SJSA1 (cell line): Measurements from ENCODE around the gene TNK2. TPM values are rescaled to one million over a fixed set of nuclear protein-coding genes. Genes with fewer than 3 reads are reported as not detected.
A peak's percentile ranks its signal among the peaks of the same experiment; 100 is the strongest.
"Not testable (repeated sequence)": the region's sequence is repeated elsewhere in the genome, so short reads cannot be mapped to it uniquely, and the experiment has no call there.

ENCODE experiments used
- DNase-seq, 2 experiments: peaks; one replicate each; pipeline ENCODE4 v3.0.0-alpha.2; 2015 to 2020; ENCODE audit warnings: low spot score in 2 of 2, low read depth in 1 of 2
- H3K27ac ChIP-seq: fragments of 250-450 bp; sonication (Bioruptor Pico); 2 replicates; pipeline ENCODE4 v1.5.1; 2020; ENCODE audit warnings: mild to moderate bottlenecking, moderate library complexity
- H3K27me3 ChIP-seq: fragments of 250-450 bp; sonication (Bioruptor Pico); replicated peaks from 2 replicates; pipeline ENCODE4 v1.5.1; 2020; ENCODE audit warnings: mild to moderate bottlenecking, moderate library complexity
- H3K36me3 ChIP-seq: fragments of 250-450 bp; sonication (Bioruptor Pico); 2 replicates; pipeline ENCODE4 v1.5.1; 2020; ENCODE audit warnings: mild to moderate bottlenecking
- H3K4me1 ChIP-seq: fragments of 250-450 bp; sonication (Bioruptor Pico); replicated peaks from 2 replicates; pipeline ENCODE4 v1.6.1; 2021; ENCODE audit warnings: mild to moderate bottlenecking
- H3K4me3 ChIP-seq: fragments of 250-450 bp; sonication (Bioruptor Pico); 2 replicates; pipeline ENCODE4 v1.5.1; 2020; ENCODE audit warnings: mild to moderate bottlenecking
- H3K9me3 ChIP-seq: fragments of 250-450 bp; sonication (Bioruptor Pico); replicated peaks from 2 replicates; pipeline ENCODE4 v1.5.1; 2020; ENCODE audit warnings: mild to moderate bottlenecking
- total RNA-seq: library from RNA; depleted of rRNA; stranded (reverse); fragments of >200 nt; shearing (Covaris generic); gene quantifications from 2 replicates; pipeline ENCODE4 v1.2.3, GENCODE V29; 2014

TNK2 gene
- total RNA-seq, 1 experiment from 2014 or later = 2.2 TPM

- no peaks in the 10 kb centered on the region for H3K36me3 ChIP-seq
- H3K27ac ChIP-seq = no peak overlapping the region
- no peak for DNase-seq
- H3K4me1 ChIP-seq = no peaks in the 10 kb centered on the region
- H3K27me3 ChIP-seq = no peaks in the 10 kb centered on the region
- no peaks in the 10 kb centered on the region for H3K9me3 ChIP-seq
- H3K4me3 ChIP-seq = no peak overlapping the region
These were observed 37.4 kb downstream of the TNK2 start for GRCh38 chr3:195870937-195871336.

- Histone ChIP-seq H3K4me3 (no peak overlapping the region), H3K27me3 (no peaks in the 10 kb centered on the region), H3K4me1 (no peaks in the 10 kb centered on the region), H3K9me3 (no peaks in the 10 kb centered on the region), H3K36me3 (no peaks in the 10 kb centered on the region), H3K27ac (no peak overlapping the region)
- DNase-seq = no peak
These were observed 37.9 kb downstream of the TNK2 start for GRCh38 chr3:195870442-195870841.

GRCh38 chr3:195869413-195870001, 38.8 kb downstream of the TNK2 start:
- no peak overlapping the region for H3K27ac ChIP-seq
- no peaks in the 10 kb centered on the region for H3K9me3 ChIP-seq
- DNase-seq = no peak
- H3K27me3 ChIP-seq = no peaks in the 10 kb centered on the region
- H3K36me3 ChIP-seq = no peaks in the 10 kb centered on the region
- H3K4me1 ChIP-seq = no peaks in the 10 kb centered on the region
- no peak overlapping the region for H3K4me3 ChIP-seq

GRCh38 chr3:195868866-195869412, 39.4 kb downstream of the TNK2 start:
- Histone ChIP-seq H3K4me3 (no peak overlapping the region), H3K36me3 (no peaks in the 10 kb centered on the region), H3K4me1 (no peaks in the 10 kb centered on the region), H3K27me3 (no peaks in the 10 kb centered on the region), H3K9me3 (no peaks in the 10 kb centered on the region), H3K27ac (no peak overlapping the region)
- DNase-seq = no peak

GRCh38 chr3:195868336-195868865, 40.0 kb downstream of the TNK2 start:
- no peak overlapping the region for H3K4me3 ChIP-seq
- H3K27me3 ChIP-seq = no peaks in the 10 kb centered on the region
- DNase-seq = no peak
- H3K27ac ChIP-seq = no peak overlapping the region
- H3K9me3 ChIP-seq = no peaks in the 10 kb centered on the region
- no peaks in the 10 kb centered on the region for H3K4me1 ChIP-seq
- H3K36me3 ChIP-seq = no peaks in the 10 kb centered on the region

- H3K27ac ChIP-seq = no peak overlapping the region
- no peaks in the 10 kb centered on the region for H3K27me3 ChIP-seq
- no peaks in the 10 kb centered on the region for H3K4me1 ChIP-seq
- no peaks in the 10 kb centered on the region for H3K36me3 ChIP-seq
- no peak overlapping the region for H3K4me3 ChIP-seq
- H3K9me3 ChIP-seq = no peaks in the 10 kb centered on the region
- DNase-seq = no peak
These were observed 40.6 kb downstream of the TNK2 start for GRCh38 chr3:195867631-195868335.

- H3K36me3 ChIP-seq = no peaks in the 10 kb centered on the region
- DNase-seq = no peak
- no peaks in the 10 kb centered on the region for H3K4me1 ChIP-seq
- H3K27me3 ChIP-seq = no peaks in the 10 kb centered on the region
- H3K9me3 ChIP-seq = no peaks in the 10 kb centered on the region
- no peak overlapping the region for H3K4me3 ChIP-seq
- no peak overlapping the region for H3K27ac ChIP-seq
These were observed 41.5 kb downstream of the TNK2 start for GRCh38 chr3:195866686-195867511.

GRCh38 chr3:195865752-195866151, 42.6 kb downstream of the TNK2 start:
- H3K36me3 ChIP-seq = no peaks in the 10 kb centered on the region
- H3K27ac ChIP-seq = no peak overlapping the region
- H3K4me3 ChIP-seq = no peak overlapping the region
- DNase-seq = no peak
- H3K4me1 ChIP-seq = no peaks in the 10 kb centered on the region
- H3K27me3 ChIP-seq = no peaks in the 10 kb centered on the region
- H3K9me3 ChIP-seq = no peaks in the 10 kb centered on the region

GRCh38 chr3:195863121-195864061, 45.0 kb downstream of the TNK2 start:
- no peaks in the 10 kb centered on the region for H3K27me3 ChIP-seq
- no peaks in the 10 kb centered on the region for H3K4me1 ChIP-seq
- no peak overlapping the region for H3K27ac ChIP-seq
- peak; percentile 41 to 72 for DNase-seq
- no peak overlapping the region for H3K4me3 ChIP-seq
- H3K36me3 ChIP-seq = no peaks in the 10 kb centered on the region
- no peaks in the 10 kb centered on the region for H3K9me3 ChIP-seq

- not testable (repeated sequence) for H3K4me1 ChIP-seq, H3K27ac ChIP-seq, H3K4me3 ChIP-seq, H3K9me3 ChIP-seq, H3K27me3 ChIP-seq, H3K36me3 ChIP-seq, DNase-seq
These were observed 46.0 kb downstream of the TNK2 start for GRCh38 chr3:195862318-195862717.

- no peak for DNase-seq
- Histone ChIP-seq H3K27ac (no peak overlapping the region), H3K27me3 (no peaks in the 10 kb centered on the region), H3K4me3 (no peak overlapping the region), H3K9me3 (no peaks in the 10 kb centered on the region), H3K4me1 (no peaks in the 10 kb centered on the region), H3K36me3 (no peaks in the 10 kb centered on the region)
These were observed 47.9 kb downstream of the TNK2 start for GRCh38 chr3:195860456-195860855.

GRCh38 chr3:195859846-195860411, 48.4 kb downstream of the TNK2 start:
- H3K27ac ChIP-seq = no peak overlapping the region
- DNase-seq = no peak
- H3K4me3 ChIP-seq = no peak overlapping the region
- H3K4me1 ChIP-seq = no peaks in the 10 kb centered on the region
- no peaks in the 10 kb centered on the region for H3K27me3 ChIP-seq
- no peaks in the 10 kb centered on the region for H3K36me3 ChIP-seq
- H3K9me3 ChIP-seq = no peaks in the 10 kb centered on the region
